SK-N-MC (cell line): ENCODE results near the gene HNRNPK.

Source experiments
- DNase-seq: peaks from one replicate; pipeline ENCODE4 v3.0.0-alpha.2; 2011; ENCODE audit warnings: low read depth, low spot score
- H3K27ac ChIP-seq: fragments of 200-600 bp; sonication (generic); 2 replicates; pipeline ENCODE4 v1.5.1; 2016; ENCODE audit warnings: mixed run types
- H3K36me3 ChIP-seq: fragments of 200-600 bp; sonication (generic); 2 replicates; pipeline ENCODE4 v1.6.1; 2017; ENCODE audit warnings: antibody characterized with exemption, low read length, mixed read lengths; ENCODE audit not compliant: insufficient read depth
- H3K4me3 ChIP-seq: fragments of 200-600 bp; sonication (generic); 2 replicates; pipeline ENCODE4 v1.5.1; 2016
- H3K9ac ChIP-seq: fragments of 200-600 bp; sonication (generic); 2 replicates; pipeline ENCODE4 v1.8.0; 2017; ENCODE audit warnings: mixed run types, mixed read lengths; ENCODE audit not compliant: insufficient read length
- H3K9me3 ChIP-seq: fragments of 200-600 bp; sonication (generic); 2 replicates; pipeline ENCODE4 v1.6.1; 2017; ENCODE audit warnings: low read depth, mild to moderate bottlenecking, antibody characterized with exemption, low read length, moderate library complexity, mixed read lengths
- EZH2 ChIP-seq: fragments of 200-600 bp; sonication (generic); IDR thresholded peaks from one replicate; pipeline ENCODE4 v1.6.1; 2017; ENCODE audit warnings: antibody characterized with exemption
- FOXP2 ChIP-seq: optimal IDR thresholded peaks from 2 replicates; pipeline ENCODE3; 2011; ENCODE audit warnings: mild to moderate bottlenecking, moderate library complexity; ENCODE audit not compliant: insufficient read depth; ENCODE audit errors: extremely low read length, control extremely low read depth
- POLR2AphosphoS5 ChIP-seq: IDR thresholded peaks from 2 replicates; pipeline ENCODE4 v1.6.1; 2012; ENCODE audit warnings: mild to moderate bottlenecking, low read depth, low read length, borderline replicate concordance

Gene HNRNPK

GRCh38 chr9:83999141-83999918 is 19.3 kb upstream of the HNRNPK start:
- no peak for TF ChIP-seq POLR2AphosphoS5
- H3K9ac ChIP-seq: no peak overlapping the region
- DNase-seq: no peak
- H3K36me3 ChIP-seq: peaks cover 58% of the 10 kb centered on the region
- no peak overlapping the region for H3K27ac ChIP-seq
- H3K9me3 ChIP-seq: no peaks in the 10 kb centered on the region
- H3K4me3 ChIP-seq: no peak overlapping the region

GRCh38 chr9:83996126-83996525 is 16.1 kb upstream of the HNRNPK start:
- Histone ChIP-seq H3K36me3 (peaks cover 49% of the 10 kb centered on the region), H3K9ac (no peak overlapping the region), H3K4me3 (no peak overlapping the region), H3K9me3 (no peaks in the 10 kb centered on the region), H3K27ac (no peak overlapping the region)
- TF ChIP-seq EZH2 (no peak), POLR2AphosphoS5 (no peak), FOXP2 (no peak)
- no peak for DNase-seq

- Histone ChIP-seq H3K9ac (no peak overlapping the region), H3K36me3 (peaks cover 59% of the 10 kb centered on the region), H3K27ac (no peak overlapping the region), H3K4me3 (no peak overlapping the region), H3K9me3 (no peaks in the 10 kb centered on the region)
- no peak for TF ChIP-seq FOXP2
- no peak for TF ChIP-seq POLR2AphosphoS5
- no peak for TF ChIP-seq EZH2
- no peak for DNase-seq
Observed at GRCh38 chr9:83992901-83993300, 12.9 kb upstream of the HNRNPK start.

- no peak for DNase-seq
- Histone ChIP-seq H3K36me3 (peaks cover 64% of the 10 kb centered on the region), H3K9ac (no peak overlapping the region), H3K4me3 (no peak overlapping the region), H3K9me3 (no peaks in the 10 kb centered on the region), H3K27ac (no peak overlapping the region)
- TF ChIP-seq FOXP2 (no peak), EZH2 (no peak), POLR2AphosphoS5 (no peak)
Observed at GRCh38 chr9:83992407-83992806, 12.4 kb upstream of the HNRNPK start.

- TF ChIP-seq POLR2AphosphoS5: no peak
- no peak for TF ChIP-seq FOXP2
- no peak for TF ChIP-seq EZH2
- Histone ChIP-seq H3K4me3 (no peak overlapping the region), H3K9ac (no peak overlapping the region), H3K36me3 (peaks cover 67% of the 10 kb centered on the region), H3K27ac (no peak overlapping the region), H3K9me3 (no peaks in the 10 kb centered on the region)
- DNase-seq: no peak
Observed at GRCh38 chr9:83991355-83991754, 11.3 kb upstream of the HNRNPK start.

- TF ChIP-seq EZH2: no peak
- TF ChIP-seq FOXP2: no peak
- TF ChIP-seq POLR2AphosphoS5: no peak
- Histone ChIP-seq H3K4me3 (no peak overlapping the region), H3K36me3 (peaks cover 61% of the 10 kb centered on the region), H3K9ac (no peak overlapping the region), H3K27ac (no peak overlapping the region), H3K9me3 (no peaks in the 10 kb centered on the region)
- DNase-seq: no peak
Observed at GRCh38 chr9:83988411-83988810, 8.4 kb upstream of the HNRNPK start.

GRCh38 chr9:83987402-83987791 is 7.4 kb upstream of the HNRNPK start:
- H3K9me3 ChIP-seq: no peaks in the 10 kb centered on the region
- DNase-seq: no peak
- no peak overlapping the region for H3K9ac ChIP-seq
- TF ChIP-seq EZH2 (no peak), FOXP2 (no peak), POLR2AphosphoS5 (no peak)
- H3K4me3 ChIP-seq: no peak overlapping the region
- H3K36me3 ChIP-seq: peaks cover 54% of the 10 kb centered on the region
- H3K27ac ChIP-seq: no peak overlapping the region

- H3K4me3 ChIP-seq: no peak overlapping the region
- no peak overlapping the region for H3K27ac ChIP-seq
- no peak overlapping the region for H3K9ac ChIP-seq
- no peak for DNase-seq
- peaks cover 50% of the 10 kb centered on the region for H3K36me3 ChIP-seq
- TF ChIP-seq POLR2AphosphoS5: no peak
- TF ChIP-seq EZH2: no peak
- no peak for TF ChIP-seq FOXP2
- H3K9me3 ChIP-seq: no peaks in the 10 kb centered on the region
Observed at GRCh38 chr9:83986765-83987401, 6.9 kb upstream of the HNRNPK start.
